Measurements from ENCODE around the gene AKT3. TPM values are rescaled to one million over a fixed set of nuclear protein-coding genes. Genes with fewer than 3 reads are reported as not detected.
"Not testable (repeated sequence)": the region's sequence is repeated elsewhere in the genome, so short reads cannot be mapped to it uniquely, and the experiment has no call there.

Gene AKT3
- total RNA-seq, 2 experiments from 2014 or later, result 38.2 to 41.4 TPM

DNA sequence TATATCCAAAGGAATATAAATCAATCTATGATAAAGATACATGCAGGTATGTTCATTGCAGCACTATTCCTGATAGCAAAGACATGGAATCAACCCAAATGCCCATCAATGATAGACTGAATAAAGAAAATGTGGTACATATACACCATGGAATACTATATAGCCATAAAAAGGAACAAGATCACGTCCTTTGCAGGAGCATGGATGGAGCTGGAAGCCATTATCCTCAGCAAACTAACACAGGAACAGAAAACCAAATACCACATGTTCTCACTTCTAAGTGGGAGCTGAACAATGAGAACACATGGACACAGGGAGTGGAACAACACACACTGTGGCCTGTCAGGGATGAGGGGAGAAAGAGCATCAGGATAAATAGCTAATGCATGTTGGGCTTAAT is 25.1 kb downstream of the AKT3 start:
- H3K36me3 Mint-ChIP-seq (ENCODE audit: low read depth), result peaks cover 57% of the 10 kb centered on the region

DNA sequence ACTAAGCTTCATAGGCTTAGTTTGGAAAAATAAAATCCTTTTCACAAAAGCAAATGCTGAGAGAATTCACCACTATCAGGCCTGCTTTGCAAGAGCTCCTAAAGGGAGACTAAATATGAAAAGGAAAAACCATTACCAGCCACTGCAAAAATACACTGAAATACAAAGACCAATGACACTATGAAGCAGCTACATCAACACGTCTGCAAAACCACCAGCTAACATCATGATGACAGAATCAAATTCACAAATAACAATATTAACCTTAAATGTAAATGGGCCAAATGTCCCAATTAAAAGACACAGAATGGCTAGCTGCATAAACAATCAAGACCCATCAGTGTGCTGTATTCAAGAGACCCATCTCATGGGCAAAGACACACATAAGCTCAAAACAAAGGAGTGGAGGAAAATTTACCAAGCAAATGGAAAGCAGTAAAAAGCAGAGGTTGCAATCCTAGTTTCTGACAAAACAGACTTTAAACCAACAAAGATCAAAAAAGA is 28.8 kb downstream of the AKT3 start:
- Mint-ChIP-seq H3K36me3 (ENCODE audit: low read depth) (peaks cover 62% of the 10 kb centered on the region), H3K4me3 (no peak overlapping the region), H3K27me3 (no peaks in the 10 kb centered on the region), H3K4me1 (no peaks in the 10 kb centered on the region), H3K9me3 (peaks cover 39% of the 10 kb centered on the region), H3K27ac (no peak overlapping the region)
- CTCF ChIA-PET, result no interaction called here
- no peak for DNase-seq
- POLR2A ChIA-PET, result interaction anchor here (0.6 to 0.8 kb wide), 2 partner anchors 13 to 154 kb away, joined by 3 read pairs; no protein-coding TSS in a partner anchor

More for the DNA sequence above, 25.1 kb downstream of the AKT3 start:
- H3K9me3 Mint-ChIP-seq, result peaks cover 35% of the 10 kb centered on the region
- H3K27ac Mint-ChIP-seq, CTCF ChIA-PET, H3K4me1 Mint-ChIP-seq, H3K4me3 Mint-ChIP-seq, DNase-seq, H3K27me3 Mint-ChIP-seq, POLR2A ChIA-PET: not testable (repeated sequence)

DNA sequence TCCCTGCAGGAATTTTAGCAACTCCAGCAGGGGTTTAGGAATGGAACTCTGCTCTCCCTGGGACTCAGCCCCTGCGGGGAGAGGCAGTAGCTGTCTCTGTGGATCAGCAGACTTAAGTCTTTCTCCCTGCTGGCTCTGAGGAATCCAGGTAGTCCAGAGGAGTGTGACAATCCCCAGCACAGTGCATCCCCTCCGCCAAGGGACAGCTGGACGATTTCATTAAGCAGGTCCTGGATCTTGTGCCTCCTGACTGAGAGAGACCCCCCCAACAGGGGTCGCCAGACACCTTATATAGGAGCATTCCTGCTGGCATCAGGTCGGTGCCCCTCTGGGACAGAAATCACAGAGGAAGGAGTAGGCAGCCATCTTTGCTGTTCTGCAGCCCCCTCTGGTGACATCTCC is 30.6 kb downstream of the AKT3 start:
- no peaks in the 10 kb centered on the region for H3K27me3 Mint-ChIP-seq

DNA sequence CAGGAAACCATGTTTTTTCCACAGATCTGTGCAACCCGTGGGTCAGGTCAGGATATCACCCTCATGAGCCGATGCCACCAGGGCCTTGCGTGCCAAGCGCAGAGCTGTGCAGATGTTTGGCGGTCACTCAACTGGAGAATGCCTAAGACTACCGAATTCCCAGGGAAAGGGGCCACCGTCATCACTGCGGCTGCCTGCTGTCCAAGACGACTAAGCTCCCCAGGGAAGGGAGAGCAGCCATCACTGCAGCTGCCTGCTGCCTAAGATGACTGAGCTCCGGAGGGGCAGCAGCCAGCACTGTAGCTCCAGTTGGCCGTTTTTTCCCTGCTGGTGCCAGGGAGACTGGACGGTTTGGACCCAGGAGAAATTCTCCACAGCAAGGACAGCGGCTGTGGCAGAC is 31.1 kb downstream of the AKT3 start:
- POLR2A ChIA-PET, result no interaction called here
- no peak for DNase-seq
- CTCF ChIA-PET, result no interaction called here
- Mint-ChIP-seq H3K4me1 (no peaks in the 10 kb centered on the region), H3K27me3 (no peaks in the 10 kb centered on the region), H3K9me3 (peaks cover 43% of the 10 kb centered on the region), H3K4me3 (no peak overlapping the region), H3K36me3 (ENCODE audit: low read depth) (peaks cover 59% of the 10 kb centered on the region), H3K27ac (no peak overlapping the region)

More for the DNA sequence above, 30.6 kb downstream of the AKT3 start:
- no peak for DNase-seq
- Mint-ChIP-seq H3K36me3 (ENCODE audit: low read depth) (peaks cover 62% of the 10 kb centered on the region), H3K4me3 (no peak overlapping the region), H3K9me3 (peaks cover 42% of the 10 kb centered on the region), H3K4me1 (no peaks in the 10 kb centered on the region), H3K27ac (no peak overlapping the region)
- ChIA-PET CTCF (no interaction called here), POLR2A (no interaction called here)

DNA sequence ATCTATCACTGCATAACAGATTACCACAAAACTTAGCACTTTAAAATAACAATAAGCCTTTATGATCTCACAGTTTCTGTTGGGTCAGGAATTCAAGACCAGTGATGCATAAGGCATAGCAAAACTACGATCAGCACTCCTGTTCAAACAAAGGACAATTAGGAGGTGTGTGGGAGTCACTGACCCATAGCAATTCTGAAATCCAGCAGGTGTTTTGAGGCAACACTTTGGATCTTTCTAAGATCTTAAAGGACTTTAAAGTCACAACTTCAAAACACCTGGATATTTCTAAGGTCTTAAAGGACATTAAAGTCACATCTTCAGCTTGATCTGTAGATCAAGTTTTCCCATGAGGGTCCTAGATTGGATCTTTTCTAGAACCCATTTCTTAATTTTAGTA is 35.3 kb downstream of the AKT3 start:
- Mint-ChIP-seq H3K27me3 (no peaks in the 10 kb centered on the region), H3K27ac (no peak overlapping the region), H3K4me1 (no peaks in the 10 kb centered on the region), H3K36me3 (ENCODE audit: low read depth) (peaks cover 34% of the 10 kb centered on the region), H3K9me3 (peaks cover 13% of the 10 kb centered on the region), H3K4me3 (no peak overlapping the region)
- DNase-seq, result no peak
- ChIA-PET CTCF (interaction anchor here (0.6 kb wide), 1 partner anchor 1795 kb away, joined by 4 read pairs; no protein-coding TSS in a partner anchor), POLR2A (no interaction called here)

DNA sequence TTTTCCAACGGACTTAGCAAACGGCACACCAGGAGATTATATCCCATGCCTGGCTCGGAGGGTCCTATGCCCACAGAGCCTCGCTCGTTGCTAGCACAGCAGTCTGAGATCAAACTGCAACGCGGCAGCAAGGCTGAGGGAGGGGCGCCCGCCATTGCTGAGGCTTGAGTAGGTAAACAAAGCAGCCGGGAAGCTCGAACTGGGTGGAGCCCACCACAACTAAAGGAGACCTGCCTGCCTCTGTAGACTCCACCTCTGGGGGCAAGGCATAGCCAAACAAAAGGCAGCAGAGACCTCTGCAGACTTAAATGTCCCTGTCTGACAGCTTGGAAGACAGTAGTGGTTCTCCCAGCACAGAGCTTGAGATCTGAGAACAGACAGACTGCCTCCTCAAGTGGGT is 42.7 kb downstream of the AKT3 start:
- peaks cover 39% of the 10 kb centered on the region for H3K36me3 Mint-ChIP-seq (ENCODE audit: low read depth)

DNA sequence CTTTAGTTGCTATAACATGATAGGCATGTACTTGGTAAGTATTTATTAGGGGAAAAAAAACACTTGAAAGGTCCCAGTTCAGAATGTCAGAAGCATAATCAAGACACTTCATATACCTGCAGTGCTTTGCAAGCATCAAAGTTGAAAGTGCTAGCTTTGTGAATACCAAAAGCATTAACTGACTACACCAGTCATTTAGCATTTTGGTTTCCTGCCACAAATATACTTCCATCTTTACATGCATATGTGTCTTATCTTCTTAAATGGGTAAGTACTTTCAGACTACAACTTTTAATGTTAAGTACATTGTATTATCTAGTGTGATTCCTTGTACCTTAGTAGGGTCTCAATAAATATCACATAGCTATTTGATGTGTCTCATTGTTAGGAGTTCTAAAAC is 43.7 kb downstream of the AKT3 start:
- ChIA-PET POLR2A (no interaction called here), CTCF (interaction anchor here (0.9 kb wide), 1 partner anchor 33 kb away, joined by 3 read pairs; no protein-coding TSS in a partner anchor)
- no peak for DNase-seq
- Mint-ChIP-seq H3K27me3 (no peaks in the 10 kb centered on the region), H3K9me3 (no peaks in the 10 kb centered on the region), H3K36me3 (ENCODE audit: low read depth) (peaks cover 37% of the 10 kb centered on the region), H3K4me3 (no peak overlapping the region), H3K27ac (no peak overlapping the region), H3K4me1 (peaks cover 30% of the 10 kb centered on the region)

More for the DNA sequence above, 42.7 kb downstream of the AKT3 start:
- H3K9me3 Mint-ChIP-seq, H3K4me3 Mint-ChIP-seq, POLR2A ChIA-PET, CTCF ChIA-PET, H3K27ac Mint-ChIP-seq, DNase-seq, H3K27me3 Mint-ChIP-seq: not testable (repeated sequence)
- peaks cover 30% of the 10 kb centered on the region for H3K4me1 Mint-ChIP-seq

DNA sequence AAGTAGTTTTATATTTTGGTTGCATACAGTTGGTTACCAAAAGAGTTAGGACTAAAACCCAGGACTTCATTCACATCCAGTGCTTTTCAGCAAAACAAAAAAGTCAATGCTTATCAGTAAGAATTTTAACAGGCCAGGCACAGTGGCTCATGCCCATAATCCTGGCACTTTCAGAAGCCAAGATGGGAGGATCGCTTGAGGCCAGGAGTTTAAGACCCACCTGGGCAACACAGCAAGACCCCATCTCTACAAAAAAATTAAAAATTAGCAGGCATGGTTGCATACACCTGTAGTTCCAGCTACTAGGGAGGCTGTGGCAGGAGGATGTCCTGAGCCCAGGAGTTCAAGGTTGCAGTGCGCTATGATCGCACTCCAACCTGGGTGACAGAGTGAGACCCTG is 47.3 kb downstream of the AKT3 start:
- ChIA-PET CTCF (no interaction called here), POLR2A (no interaction called here)
- H3K4me3 Mint-ChIP-seq, result no peak overlapping the region
- H3K9me3 Mint-ChIP-seq, result no peaks in the 10 kb centered on the region
- no peaks in the 10 kb centered on the region for H3K27me3 Mint-ChIP-seq
- no peak for DNase-seq
- H3K36me3 Mint-ChIP-seq (ENCODE audit: low read depth), result peaks cover 14% of the 10 kb centered on the region
- H3K27ac Mint-ChIP-seq, result no peak overlapping the region
- peaks cover 42% of the 10 kb centered on the region for H3K4me1 Mint-ChIP-seq

DNA sequence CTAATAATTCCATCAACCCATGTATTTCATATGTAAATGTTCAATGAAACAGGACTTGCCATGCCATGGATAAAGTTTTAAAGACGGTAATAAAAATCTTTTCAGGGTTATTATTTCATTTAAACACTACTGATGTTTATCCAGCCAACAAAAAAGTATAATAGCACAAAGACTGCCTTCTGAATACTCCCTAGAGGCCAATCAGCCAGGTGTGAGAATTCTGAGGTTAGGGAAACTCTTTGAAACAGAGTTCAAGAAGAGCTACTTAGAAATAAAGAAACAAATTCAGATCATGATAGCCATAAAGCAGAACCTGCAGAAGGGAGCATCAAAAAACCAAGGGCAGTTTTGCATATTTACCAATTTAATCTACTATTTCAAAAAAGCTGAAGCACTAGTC is 48.7 kb downstream of the AKT3 start:
- Mint-ChIP-seq H3K4me3 (no peak overlapping the region), H3K4me1 (peaks cover 31% of the 10 kb centered on the region), H3K36me3 (ENCODE audit: low read depth) (peaks cover 14% of the 10 kb centered on the region), H3K9me3 (no peaks in the 10 kb centered on the region), H3K27me3 (no peaks in the 10 kb centered on the region), H3K27ac (no peak overlapping the region)
- no peak for DNase-seq
- ChIA-PET POLR2A (no interaction called here), CTCF (no interaction called here)

DNA sequence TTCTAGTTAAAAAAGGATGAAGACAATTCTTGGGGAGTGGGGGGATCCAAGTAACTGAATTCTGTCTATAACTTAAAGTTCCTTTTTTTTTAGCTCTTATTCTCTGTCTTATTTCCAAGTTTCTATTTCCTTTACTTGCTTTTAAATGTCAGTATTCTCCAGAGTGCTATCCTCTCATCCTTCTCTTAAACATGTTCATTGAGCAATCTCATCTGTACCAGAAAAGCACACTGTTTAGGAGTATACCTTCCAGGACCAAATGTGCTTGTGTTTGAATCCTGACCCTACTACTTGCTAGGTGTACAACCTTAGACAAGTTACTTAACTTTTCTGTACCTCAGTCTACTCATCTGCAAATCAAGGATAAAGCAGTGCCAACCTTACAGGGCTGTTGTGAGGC is 50.1 kb downstream of the AKT3 start:
- no peak for DNase-seq
- H3K27me3 Mint-ChIP-seq, result no peaks in the 10 kb centered on the region
- H3K36me3 Mint-ChIP-seq (ENCODE audit: low read depth), result peaks cover 6% of the 10 kb centered on the region
- no peaks in the 10 kb centered on the region for H3K9me3 Mint-ChIP-seq
- peaks cover 23% of the 10 kb centered on the region for H3K4me1 Mint-ChIP-seq
- no peak overlapping the region for H3K27ac Mint-ChIP-seq
- no peak overlapping the region for H3K4me3 Mint-ChIP-seq
- ChIA-PET CTCF (no interaction called here), POLR2A (no interaction called here)

DNA sequence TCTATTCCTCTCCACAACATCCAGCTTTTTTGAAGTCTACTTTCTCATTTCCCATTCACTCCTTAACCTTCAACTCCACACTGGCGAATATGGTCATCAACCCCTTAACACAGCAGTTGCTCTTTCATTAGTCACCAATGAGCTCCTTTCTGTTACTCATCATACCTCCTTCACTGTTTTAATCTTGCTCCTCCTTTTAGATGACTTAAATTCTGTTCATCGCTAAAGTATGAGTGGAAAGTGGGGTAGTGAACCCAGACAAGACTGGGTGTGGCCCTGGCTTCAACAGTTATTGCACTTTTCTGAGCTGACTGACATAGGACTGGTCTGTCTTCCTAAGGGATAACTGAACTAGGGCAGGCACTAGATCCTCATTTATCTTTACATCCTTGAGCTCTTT is 51.3 kb downstream of the AKT3 start:
- H3K9me3 Mint-ChIP-seq, result no peaks in the 10 kb centered on the region
- peaks cover 21% of the 10 kb centered on the region for H3K4me1 Mint-ChIP-seq
- peaks cover 3% of the 10 kb centered on the region for H3K36me3 Mint-ChIP-seq (ENCODE audit: low read depth)
- CTCF ChIA-PET, result no interaction called here
- no peaks in the 10 kb centered on the region for H3K27me3 Mint-ChIP-seq
- DNase-seq, result no peak
- no peak overlapping the region for H3K27ac Mint-ChIP-seq
- POLR2A ChIA-PET, result no interaction called here
- no peak overlapping the region for H3K4me3 Mint-ChIP-seq

DNA sequence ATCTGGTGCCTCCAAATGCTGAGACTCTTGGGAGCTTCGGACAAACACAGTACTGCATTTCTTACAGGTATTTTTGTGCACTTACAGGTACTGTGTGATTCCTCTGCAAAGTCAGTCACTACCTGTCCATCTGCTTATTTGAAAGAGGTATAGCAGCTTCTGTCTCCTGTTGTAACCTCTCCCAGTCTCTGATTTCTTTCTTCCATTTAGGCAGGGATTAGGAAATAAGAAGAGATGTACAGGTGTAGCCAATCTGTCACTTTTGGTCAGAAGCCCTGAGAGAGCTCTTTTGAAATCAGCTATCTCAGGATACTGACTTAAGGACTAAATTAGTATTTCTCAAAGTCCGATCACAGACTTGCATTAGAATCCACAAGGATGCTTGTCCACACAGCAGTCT is 54.0 kb downstream of the AKT3 start:
- CTCF ChIA-PET, result no interaction called here
- no peaks in the 10 kb centered on the region for H3K9me3 Mint-ChIP-seq
- POLR2A ChIA-PET, result no interaction called here
- no peaks in the 10 kb centered on the region for H3K27me3 Mint-ChIP-seq
- H3K36me3 Mint-ChIP-seq (ENCODE audit: low read depth), result no peaks in the 10 kb centered on the region
- no peak for DNase-seq
- H3K4me3 Mint-ChIP-seq, result no peak overlapping the region
- H3K4me1 Mint-ChIP-seq, result peaks cover 23% of the 10 kb centered on the region
- H3K27ac Mint-ChIP-seq, result no peak overlapping the region

DNA sequence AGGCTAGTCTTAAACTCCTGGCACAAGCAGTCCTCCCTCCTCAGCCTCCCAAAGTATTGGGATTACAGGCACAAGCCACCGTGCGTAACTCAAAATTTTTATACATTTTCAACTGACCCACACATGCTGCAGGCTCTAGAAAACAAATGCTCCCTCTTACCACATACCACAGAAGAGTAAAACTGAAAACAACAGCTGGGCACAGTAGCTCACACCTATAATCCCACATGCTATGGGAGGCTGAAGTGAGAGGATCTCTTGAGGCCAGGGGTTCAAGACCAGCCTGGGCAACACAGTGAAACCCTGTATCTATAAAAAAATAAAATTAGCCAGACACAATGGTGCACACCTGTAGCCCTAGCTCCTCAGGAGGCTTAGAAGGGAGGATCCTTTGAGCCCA is 56.7 kb downstream of the AKT3 start:
- no peaks in the 10 kb centered on the region for H3K27me3 Mint-ChIP-seq
- POLR2A ChIA-PET, result no interaction called here

DNA sequence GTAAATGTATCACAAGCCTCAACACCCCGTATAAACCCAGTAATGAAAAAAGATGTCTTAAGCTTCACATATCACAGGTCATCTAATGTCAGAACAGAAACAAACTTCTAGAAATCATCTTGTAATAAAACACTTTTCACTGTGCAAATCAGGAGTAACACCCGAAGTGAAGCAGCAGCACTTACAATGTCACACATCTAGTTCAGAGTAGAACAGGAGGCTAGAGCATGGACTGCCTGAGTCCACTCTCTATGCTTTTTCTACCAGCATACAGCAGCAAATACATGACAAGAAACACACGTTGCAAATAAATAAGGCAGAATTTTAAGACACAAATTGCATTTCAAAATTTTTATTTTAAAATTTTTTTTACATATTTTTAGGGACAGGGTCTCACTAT is 57.2 kb downstream of the AKT3 start:
- H3K27me3 Mint-ChIP-seq, result no peaks in the 10 kb centered on the region
- no peaks in the 10 kb centered on the region for H3K9me3 Mint-ChIP-seq
- ChIA-PET CTCF (no interaction called here), POLR2A (no interaction called here)
- no peak for DNase-seq
- no peaks in the 10 kb centered on the region for H3K36me3 Mint-ChIP-seq (ENCODE audit: low read depth)
- peaks cover 9% of the 10 kb centered on the region for H3K4me1 Mint-ChIP-seq
- no peak overlapping the region for H3K27ac Mint-ChIP-seq
- H3K4me3 Mint-ChIP-seq, result no peak overlapping the region

More for the DNA sequence above, 56.7 kb downstream of the AKT3 start:
- no peak overlapping the region for H3K4me3 Mint-ChIP-seq
- CTCF ChIA-PET, result no interaction called here
- H3K36me3 Mint-ChIP-seq (ENCODE audit: low read depth), result no peaks in the 10 kb centered on the region
- DNase-seq, result no peak
- peaks cover 9% of the 10 kb centered on the region for H3K4me1 Mint-ChIP-seq
- H3K9me3 Mint-ChIP-seq, result no peaks in the 10 kb centered on the region
- no peak overlapping the region for H3K27ac Mint-ChIP-seq

DNA sequence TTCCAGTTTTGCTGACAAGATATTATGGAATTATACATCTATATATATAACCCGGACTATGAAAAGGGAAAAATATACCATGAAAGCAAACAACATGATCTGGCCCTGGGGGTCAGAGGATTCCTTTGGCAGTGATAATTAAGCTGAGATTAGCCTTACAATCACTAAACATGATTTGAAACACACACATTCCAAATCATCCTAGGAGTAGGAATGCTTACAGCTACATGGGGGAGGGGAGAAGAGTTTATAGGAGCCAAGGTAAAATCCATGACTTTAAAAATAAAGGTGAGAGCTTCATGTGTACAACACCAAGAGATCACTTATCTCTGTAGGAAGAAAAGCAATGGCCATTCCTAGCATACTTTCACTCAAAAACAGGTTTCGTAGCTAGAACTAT is 57.6 kb downstream of the AKT3 start:
- no peak for DNase-seq
- Mint-ChIP-seq H3K4me3 (no peak overlapping the region), H3K9me3 (no peaks in the 10 kb centered on the region), H3K36me3 (ENCODE audit: low read depth) (no peaks in the 10 kb centered on the region), H3K27ac (no peak overlapping the region), H3K27me3 (no peaks in the 10 kb centered on the region), H3K4me1 (peaks cover 9% of the 10 kb centered on the region)
- CTCF ChIA-PET, result no interaction called here
- POLR2A ChIA-PET, result no interaction called here
